ENCODE results near the gene KDM2A.
"Not testable (repeated sequence)": the region's sequence is repeated elsewhere in the genome, so short reads cannot be mapped to it uniquely, and the experiment has no call there.

The KDM2A gene

GRCh38 chr11:67234571-67234970 lies 115.5 kb downstream of the KDM2A start:
- not testable (repeated sequence) for DNase-seq

GRCh38 chr11:67237574-67237973 lies 118.5 kb downstream of the KDM2A start:
- no peak for DNase-seq

GRCh38 chr11:67238894-67239782 lies 120.1 kb downstream of the KDM2A start:
- DNase-seq, result no peak

DNA sequence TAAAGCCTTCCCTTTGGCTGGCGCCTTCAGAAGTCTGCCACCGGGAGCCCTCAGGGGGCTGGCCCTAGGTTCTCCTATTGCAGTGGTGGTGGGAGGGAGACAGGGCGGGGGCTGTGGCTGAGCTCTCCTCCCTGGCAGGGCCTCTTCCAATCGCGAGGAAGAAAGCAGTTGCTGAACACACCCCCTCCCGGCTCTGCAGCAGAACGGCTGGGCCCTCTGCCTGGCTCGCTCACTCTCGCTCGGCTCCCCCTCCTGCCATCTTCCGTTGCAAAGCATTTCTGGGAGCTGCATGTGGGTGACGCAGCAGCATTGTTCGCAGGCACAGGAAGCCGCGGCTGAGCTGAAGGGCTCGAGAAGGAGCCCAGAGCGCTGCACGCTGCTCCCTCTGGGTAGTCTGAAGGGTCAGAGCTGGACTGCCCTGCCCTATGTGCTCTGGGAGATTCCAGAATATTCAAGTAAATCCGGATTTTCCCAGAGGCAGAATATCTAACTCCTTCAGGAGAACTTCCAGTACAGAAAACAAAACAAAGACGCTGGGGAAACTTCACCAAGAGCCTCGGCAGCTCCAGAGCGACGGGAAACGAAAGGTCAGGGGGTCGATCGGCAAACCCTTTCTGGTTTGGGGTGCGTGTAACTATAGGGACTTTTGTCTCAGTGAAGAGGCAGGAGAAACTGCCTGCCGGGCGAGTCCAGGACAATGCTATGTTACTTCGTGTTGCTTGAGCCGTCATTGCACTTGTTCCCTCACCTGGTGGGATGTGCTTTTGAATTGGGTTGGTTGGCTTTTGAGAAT lies 120.9 kb downstream of the KDM2A start:
- peak; percentile 80 for DNase-seq

DNA sequence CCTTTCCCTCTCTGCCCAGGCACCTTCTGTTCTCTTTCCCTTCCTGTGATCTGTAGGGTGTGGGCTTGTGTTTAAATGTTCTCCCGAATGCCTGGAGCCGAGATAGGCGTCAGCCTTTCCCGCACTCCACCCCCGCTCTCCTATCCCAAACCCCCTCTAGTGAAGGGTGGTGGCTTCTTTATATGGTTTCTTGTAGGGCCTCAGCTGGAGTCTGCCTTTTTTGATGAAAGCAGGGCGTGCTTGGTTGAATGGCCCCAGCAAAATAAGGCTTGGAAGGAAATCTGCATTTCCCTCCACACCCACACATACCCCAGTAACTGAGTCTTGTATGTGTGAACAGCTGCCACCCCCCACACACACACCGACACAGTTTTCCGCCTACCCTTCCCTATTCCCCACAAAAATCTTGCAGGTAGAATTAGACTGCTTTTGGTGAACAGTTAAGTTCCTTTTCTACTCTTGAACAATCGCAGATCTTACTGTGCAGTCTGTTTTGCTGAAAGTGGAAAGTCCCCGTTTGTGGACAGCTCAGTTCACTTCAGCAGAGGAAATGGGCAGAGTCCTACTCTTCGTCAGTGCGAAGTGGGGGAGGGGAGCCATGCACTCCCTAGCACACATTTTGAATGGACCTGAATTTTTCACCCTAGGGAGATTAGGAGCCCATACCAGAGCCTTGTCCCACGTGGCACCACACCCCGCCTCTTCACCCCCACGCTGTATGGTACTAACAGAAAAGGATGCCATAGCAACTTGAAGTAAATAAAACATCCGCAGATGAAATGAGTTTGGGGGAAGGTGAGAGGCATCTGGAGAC lies 121.7 kb downstream of the KDM2A start:
- peak; percentile 67 for DNase-seq

DNA sequence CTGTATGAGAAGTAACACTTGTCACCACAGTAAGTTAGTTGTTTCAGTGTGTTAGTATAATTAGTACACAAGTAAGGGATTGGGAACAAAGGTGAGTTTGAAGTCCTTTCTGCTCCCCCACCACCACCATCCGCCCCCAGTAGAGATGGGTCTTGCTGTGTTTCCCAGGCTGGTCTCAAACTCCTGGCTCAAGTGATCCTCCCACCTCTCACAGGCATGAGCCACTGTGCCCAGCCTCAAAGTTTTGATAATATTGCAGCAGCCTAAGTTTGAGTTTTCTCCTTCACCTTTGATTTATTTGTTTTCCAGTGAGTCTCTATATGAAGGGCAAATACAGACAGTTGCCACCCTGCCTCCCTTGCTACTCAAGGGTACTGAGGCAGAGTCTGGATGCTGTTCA lies 123.5 kb downstream of the KDM2A start:
- DNase-seq, result no peak

DNA sequence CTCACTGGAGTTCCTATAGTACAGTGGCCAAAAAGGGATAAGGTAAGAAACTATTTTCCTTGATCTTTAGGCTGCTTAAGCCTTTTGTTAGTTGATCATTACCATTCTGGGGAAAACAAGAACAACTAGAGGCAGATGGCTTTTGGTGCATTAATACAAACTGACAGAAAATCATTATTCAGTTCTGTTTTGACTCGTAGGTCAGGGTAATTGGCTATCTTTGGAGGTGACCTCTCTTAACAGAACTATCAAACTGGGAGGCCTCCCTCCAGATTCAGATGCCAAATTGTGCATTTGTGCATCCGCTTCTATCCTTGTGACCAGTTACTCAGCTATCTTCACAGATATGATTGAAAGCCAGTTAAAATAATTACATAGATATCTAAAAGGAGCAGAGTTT lies 124.0 kb downstream of the KDM2A start:
- DNase-seq, result no peak

DNA sequence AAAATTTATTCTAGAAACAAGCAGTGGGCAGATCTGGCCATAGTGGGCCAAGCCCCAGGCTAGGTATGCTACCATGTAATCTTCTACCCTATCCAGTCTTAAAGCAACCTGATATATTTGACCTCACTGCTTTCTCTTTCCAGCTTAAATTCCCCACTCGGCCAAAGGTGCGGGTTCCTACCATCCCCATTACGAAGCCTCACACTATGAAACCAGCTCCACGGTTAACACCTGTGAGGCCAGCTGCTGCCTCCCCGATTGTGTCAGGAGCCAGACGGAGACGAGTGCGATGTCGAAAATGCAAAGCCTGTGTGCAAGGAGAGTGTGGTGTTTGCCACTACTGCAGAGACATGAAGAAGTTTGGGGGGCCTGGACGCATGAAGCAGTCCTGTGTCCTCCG lies 126.0 kb downstream of the KDM2A start:
- no peak for DNase-seq

- DNase-seq, result no peak
Observed at GRCh38 chr11:67247946-67248550, 129.0 kb downstream of the KDM2A start.

DNA sequence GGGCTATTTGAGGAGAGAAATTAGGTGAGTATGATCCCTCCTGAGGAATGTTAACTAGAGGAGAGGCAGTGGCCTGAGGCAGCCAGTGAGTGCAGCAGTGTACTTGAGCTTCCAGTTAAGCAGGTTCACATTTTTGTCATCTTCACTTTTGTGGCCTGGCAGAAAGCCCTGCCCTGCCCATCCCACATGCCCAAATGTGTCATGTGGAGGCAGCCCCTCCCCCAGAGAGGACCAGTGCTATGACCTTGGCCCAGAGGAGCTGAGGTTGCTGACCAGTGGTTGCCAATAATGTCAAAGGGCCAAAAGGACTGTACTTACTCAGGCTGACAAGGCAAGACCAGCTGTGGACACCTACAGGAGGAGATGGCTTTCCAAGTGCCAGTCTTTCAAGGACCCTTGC lies 129.6 kb downstream of the KDM2A start:
- DNase-seq, result no peak

DNA sequence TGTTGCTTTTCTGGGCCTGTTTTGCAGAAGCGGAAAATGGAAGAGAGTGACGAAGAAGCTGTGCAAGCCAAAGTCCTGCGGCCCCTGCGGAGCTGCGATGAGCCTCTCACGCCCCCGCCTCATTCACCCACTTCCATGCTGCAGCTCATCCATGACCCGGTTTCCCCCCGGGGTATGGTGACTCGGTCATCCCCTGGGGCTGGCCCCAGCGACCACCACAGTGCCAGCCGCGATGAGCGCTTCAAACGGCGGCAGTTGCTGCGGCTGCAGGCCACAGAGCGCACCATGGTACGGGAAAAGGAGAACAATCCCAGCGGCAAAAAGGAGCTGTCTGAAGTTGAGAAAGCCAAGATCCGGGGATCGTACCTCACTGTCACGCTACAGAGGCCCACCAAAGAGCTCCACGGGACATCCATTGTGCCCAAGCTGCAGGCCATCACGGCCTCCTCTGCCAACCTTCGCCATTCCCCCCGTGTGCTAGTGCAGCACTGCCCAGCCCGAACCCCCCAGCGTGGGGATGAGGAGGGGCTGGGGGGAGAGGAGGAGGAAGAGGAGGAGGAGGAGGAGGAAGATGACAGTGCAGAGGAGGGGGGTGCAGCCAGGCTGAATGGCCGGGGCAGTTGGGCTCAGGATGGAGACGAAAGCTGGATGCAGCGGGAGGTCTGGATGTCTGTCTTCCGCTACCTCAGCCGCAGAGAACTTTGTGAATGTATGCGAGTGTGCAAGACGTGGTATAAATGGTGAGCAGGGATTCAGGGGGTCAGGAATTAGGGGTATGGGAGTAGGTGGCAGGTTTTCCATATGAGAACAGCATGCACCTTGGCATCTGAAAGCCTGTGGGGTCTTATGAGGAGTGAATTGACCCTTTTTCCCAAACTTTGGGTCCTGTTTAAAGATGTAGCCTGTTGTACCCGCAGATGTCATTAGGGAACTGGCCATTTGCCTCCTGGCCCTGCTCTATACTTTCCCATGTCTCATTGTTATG lies 131.3 kb downstream of the KDM2A start:
- no peak for DNase-seq

GRCh38 chr11:67251841-67252240 lies 132.8 kb downstream of the KDM2A start:
- DNase-seq, result no peak

DNA sequence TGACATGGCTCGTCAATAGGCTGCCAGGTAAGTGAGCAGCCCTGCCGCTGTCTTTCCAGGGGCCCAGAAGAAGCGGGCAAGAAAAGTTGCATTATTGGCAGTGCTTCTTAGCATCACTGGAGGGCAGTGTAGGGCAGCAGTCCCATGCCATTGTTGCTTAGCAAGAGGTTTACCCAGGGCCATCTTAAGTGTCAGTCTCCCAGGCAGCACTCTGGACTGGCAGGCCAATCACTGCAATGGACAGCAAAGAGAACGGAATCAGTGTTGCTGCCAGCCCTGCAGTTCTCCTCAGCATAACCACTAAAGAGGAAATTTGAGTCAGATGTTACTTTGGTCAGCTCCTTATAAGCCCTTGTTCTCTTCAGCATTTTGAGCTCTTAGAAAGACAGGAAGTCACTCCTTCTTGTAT lies 133.8 kb downstream of the KDM2A start:
- no peak for DNase-seq

DNA sequence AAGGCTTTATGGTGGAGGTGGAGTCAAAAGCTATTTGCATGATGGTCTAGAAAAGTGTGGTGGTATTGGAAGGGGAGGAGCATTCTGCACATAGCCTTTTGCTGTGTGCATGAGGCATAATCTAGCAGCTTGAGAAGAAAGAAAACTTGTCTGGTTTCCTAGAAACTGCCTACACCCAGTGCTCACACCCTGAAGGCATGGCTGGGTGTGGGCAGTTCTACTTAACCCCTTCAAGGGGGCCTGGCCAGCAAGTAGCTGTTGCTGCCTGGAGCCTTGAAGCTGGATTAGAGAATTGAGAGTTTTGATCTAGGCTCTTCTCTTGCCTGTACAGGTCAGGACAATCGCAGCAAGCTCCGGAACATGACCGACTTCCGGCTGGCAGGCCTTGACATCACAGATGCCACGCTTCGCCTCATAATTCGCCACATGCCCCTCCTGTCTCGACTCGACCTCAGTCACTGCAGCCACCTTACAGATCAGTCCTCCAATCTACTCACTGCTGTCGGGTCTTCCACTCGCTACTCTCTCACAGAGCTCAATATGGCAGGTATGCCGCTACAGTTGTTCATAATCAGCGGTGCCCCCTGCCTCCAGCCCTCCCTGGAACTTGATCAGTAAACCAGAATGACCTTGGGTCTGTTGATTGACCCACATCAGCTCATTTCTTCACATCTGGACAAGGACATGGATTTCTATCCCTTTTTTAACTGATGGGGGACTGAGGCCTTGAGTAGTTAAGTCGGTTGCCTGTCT lies 135.0 kb downstream of the KDM2A start:
- no peak for DNase-seq

GRCh38 chr11:67254798-67255197 lies 135.7 kb downstream of the KDM2A start:
- no peak for DNase-seq

- no peak for DNase-seq
Observed at GRCh38 chr11:67255353-67255752, 136.3 kb downstream of the KDM2A start.

DNA sequence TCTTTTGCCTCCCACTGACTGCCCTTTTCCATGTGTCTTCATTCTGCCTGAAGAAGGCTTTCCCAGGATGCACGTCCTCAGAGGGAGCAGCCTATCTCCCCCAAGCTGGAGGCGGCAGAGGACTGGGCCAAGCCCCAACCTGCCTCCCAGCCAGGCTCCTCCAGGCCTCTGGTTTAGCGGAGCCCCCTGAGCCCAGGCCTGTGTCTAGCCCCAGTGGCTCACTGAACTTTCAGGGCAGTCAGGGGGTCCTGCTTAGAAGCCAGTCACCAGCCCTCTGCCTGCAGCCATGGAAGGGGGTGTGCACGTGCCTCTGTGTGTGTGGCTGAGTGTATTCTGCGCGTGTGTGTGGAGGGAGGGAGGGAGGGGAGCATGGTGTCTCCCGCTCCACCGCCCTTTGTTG lies 136.8 kb downstream of the KDM2A start:
- no peak for DNase-seq

DNA sequence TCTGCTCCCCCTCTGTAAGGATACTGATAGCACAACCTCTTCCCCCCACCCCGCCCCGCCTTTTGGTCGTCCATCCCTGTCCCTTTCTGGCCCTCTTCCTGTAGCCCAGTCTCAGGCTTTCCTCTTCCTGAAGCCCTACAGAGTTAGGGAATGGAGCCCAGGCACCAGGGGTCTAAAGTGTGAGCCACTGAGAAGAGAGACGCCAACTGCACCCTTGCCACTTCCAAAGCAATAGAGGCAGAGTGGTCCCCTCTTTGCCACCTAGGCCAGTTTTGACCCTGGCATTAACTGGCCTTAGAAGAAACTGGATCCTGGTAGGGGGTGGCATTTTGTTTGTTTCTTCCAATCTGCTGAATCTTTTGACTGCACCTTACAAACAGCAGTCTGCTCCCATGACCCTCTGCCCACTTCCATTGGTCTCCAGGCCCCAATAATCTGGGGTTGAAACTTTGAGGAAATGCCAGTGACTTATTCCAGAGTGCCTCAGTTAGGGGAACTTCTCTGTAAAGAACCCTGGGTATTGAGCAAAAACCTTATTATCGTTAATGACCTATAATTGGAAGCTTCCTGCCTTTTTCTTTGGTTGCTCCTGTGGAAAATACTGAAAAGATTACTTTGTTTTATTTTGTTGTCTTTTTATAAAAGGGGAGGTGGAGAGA lies 137.5 kb downstream of the KDM2A start:
- DNase-seq, result no peak

- no peak for DNase-seq
Observed at GRCh38 chr11:67260406-67260805, 141.3 kb downstream of the KDM2A start.

Measured in right kidney (tissue), 1 donor.